DMS79 (cell line): ENCODE measurements around the gene TRIM24.
A peak's percentile ranks its signal among the peaks of the same experiment; 100 is the strongest.
"Not testable (repeated sequence)": the region's sequence is repeated elsewhere in the genome, so short reads cannot be mapped to it uniquely, and the experiment has no call there.

Source experiments
- DNase-seq: peaks from one replicate; lab custom pipeline; 2025; lab: John Stamatoyannopoulos, UW

The TRIM24 gene

GRCh38 chr7:138460649-138461607 is 869 bp downstream of the TRIM24 start:
- DNase-seq: peak; percentile 13

GRCh38 chr7:138463291-138463618 is 3.2 kb downstream of the TRIM24 start:
- DNase-seq: not testable (repeated sequence)

GRCh38 chr7:138465046-138465445 is 5.0 kb downstream of the TRIM24 start:
- DNase-seq: no peak

DNA sequence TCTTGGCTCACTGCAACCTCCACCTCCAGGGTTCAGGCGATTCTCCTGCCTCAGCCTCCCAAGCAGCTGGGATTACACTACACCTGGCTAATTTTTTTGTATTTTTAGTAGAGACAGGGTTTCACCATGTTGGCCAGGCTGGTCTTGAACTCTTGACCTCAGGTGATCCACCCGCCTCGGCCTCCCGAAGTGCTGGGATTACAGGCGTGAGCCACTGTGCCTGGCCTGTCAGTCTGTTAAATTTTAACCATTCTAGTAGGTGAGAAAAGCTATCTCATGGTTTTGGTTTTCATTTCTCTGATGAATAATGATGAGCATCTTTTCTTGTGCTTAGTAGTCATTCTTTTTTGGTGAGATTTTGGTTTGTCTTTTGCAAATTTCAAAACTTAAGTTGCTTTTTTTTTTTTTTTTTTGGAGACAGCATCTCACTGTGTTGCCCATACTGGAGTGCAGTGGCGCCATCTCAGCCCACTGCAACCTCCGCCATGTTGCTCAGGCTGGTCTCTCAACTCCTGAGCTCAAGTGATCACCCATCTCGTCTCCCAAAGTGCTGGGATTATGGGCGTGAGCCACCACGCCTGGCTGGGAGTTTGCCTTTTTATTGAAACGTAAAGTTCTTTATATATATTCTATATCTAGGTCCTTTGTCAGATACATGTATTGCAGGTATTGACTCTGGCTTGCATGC is 6.2 kb downstream of the TRIM24 start:
- DNase-seq: not testable (repeated sequence)

DNA sequence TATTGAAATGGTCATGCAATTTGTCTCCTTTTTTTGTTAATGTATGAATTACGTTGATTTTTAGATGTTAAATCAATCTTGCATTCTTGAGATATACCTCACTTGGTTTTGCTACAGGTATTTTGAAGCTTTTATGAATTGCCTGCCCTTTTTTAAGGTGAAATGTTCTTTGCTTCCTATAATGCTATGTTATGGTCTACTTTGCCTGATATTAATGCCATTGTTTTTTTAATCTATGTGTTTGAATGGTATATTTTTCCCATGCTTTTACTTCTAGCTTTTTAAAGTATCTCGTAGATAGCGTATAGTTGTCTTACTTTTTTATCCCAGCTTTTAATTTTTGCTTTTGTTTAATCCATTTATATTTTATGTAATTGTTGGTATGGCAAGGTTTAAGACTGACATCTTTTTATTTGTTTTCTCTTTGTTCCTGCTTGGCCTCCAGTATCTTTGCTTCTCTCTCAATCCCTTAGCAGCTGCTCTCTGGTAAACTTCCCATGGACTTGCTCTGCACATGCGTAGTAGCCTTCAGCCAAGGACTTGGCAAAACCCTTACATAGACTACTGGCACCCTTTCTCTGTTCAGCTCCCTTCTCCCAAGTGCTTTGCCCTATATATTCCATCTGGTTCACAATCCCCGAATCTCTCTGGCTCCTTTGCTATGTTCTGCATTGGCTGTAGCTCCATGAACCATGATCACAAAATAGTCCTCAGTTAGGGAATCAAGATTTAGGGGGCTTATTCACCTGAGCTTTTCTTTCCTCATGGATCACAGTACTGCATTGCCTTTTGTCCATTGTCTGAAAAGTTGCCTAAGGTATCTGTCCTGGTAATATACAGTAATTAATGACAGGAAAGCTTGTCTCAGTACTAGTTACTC is 8.4 kb downstream of the TRIM24 start:
- no peak for DNase-seq

DNA sequence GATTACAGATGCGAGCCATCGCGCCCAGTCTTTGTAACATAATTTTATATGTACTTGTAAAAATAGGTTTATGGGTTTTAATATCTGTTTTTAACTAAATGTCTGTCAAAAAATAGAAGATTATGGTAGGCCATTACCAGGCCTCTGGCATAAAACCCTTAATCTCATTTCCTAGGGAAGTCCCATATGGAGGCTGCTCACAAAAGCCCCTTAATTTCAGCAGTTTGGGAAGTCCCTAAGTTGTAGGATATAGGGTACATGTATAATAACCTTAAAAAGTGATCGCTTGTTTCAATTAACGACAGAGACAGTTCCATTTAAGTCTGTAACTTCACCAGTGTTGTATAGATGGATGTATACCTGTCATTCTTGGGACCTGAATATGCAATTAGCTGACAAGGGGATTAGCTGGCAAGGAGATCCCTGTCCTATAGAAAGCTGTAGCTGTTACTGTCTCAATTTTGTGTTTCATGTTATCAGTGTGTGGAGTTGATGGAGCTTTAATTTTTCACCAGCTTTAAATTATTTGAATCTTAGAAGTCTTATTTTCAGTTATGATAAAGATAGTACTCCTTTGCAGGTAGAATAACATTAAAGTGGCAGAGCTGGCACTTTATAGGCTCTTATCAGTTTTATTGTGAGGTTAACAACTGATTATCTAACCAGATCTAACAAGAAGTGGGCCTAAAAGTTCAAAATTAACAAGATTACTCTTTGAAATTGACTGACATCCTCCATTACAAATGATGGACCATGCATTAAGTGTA is 10.5 kb downstream of the TRIM24 start:
- DNase-seq: no peak

- DNase-seq: no peak
Measured at GRCh38 chr7:138472292-138473079, 12.4 kb downstream of the TRIM24 start.

GRCh38 chr7:138475377-138475776 is 15.3 kb downstream of the TRIM24 start:
- no peak for DNase-seq

DNA sequence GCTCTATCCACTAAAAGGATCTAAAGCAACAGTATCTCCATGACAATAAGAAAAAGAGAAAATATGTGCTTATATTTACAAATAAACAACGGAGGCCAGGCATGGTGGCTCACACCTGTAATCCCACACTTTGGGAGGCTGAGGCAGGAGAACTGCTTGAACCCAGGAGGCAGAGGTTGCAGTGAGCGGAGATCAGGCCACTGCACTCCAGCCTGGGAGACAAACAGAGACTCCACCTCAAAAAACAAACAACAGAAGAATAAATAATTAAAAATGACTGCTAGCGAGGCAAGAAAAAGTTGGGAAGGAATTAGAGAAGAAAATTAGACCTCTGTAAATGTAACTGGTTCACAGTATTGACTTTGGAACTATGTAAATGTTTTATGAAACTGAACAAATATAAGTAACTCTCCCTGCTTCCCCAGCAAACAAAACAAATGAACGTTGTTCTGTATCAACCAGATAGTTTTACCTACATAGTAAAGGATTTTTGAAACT is 17.1 kb downstream of the TRIM24 start:
- DNase-seq: no peak

DNA sequence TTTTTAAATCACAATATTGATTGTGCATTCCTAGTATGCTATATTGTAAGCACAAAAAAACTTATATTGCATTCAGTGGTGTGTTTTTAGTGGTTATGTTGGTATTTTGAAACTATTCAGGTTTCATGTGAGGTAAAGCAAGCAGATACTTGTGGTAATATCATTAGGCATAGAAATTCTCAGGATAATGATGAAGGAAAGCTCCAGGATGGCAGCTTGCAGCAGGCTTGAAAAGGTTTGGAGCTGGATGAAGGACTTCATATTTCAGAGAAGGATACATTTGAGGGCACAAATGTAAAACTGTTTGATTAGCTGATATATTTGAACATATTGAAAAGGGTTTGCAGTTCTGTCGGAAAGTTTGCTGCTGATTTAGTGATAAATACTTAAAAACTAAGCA is 17.5 kb downstream of the TRIM24 start:
- no peak for DNase-seq

GRCh38 chr7:138478499-138478908 is 18.4 kb downstream of the TRIM24 start:
- DNase-seq: peak; percentile 87

- no peak for DNase-seq
Measured at GRCh38 chr7:138480527-138480926, 20.5 kb downstream of the TRIM24 start.

GRCh38 chr7:138481447-138482380 is 21.7 kb downstream of the TRIM24 start:
- DNase-seq: no peak

GRCh38 chr7:138483531-138483930 is 23.5 kb downstream of the TRIM24 start:
- DNase-seq: no peak

GRCh38 chr7:138485508-138485907 is 25.4 kb downstream of the TRIM24 start:
- DNase-seq: not testable (repeated sequence)

DNA sequence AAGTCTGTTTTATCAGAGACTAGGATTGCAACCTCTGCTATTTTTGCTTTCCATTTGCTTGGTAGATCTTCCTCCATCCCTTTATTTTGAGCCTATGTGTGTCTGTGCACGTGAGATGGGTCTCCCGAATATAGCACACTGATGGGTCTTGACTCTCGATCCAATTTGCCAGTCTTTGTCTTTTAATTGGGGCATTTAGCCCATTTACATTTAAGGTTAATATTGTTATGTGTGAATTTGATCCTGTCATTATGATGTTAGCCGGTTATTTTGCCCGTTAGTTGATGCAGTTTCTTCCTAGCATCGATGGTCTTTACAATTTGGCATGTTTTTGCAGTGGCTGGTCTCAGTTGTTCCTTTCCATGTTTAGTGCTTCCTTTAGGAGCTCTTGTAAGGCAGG is 29.1 kb downstream of the TRIM24 start:
- DNase-seq: not testable (repeated sequence)

- no peak for DNase-seq
Measured at GRCh38 chr7:138491612-138492386, 31.7 kb downstream of the TRIM24 start.

DNA sequence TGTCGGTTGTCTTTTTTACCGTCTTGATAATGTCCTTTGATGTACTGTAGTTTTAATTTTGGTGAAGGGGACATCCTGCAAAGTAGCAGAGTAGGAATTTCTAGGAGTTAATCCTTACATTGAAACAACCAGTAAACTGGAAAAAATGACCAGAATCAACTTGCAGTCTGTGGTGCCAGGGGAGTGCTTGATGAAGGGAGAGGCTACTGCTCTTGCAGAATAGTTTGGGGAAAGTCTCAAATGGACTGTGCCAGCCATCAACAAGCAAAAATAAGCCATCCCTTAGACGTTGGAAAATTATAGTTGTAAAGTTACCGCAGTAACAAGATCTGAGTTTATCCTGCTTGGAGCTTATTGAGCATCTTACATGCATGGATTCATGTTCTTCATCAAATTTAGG is 32.4 kb downstream of the TRIM24 start:
- no peak for DNase-seq

- no peak for DNase-seq
Measured at GRCh38 chr7:138493535-138493934, 33.5 kb downstream of the TRIM24 start.
